ENCODE measurements around the gene RGS19. TPM values are rescaled to one million over a fixed set of nuclear protein-coding genes. Genes with fewer than 3 reads are reported as not detected.

RGS19 gene
- total and polyA plus RNA-seq, 2 of the 8 experiments (the other 6 are each of a cell fraction or from before 2014, with no cell fraction given): 12.7 to 16.8 TPM

DNA sequence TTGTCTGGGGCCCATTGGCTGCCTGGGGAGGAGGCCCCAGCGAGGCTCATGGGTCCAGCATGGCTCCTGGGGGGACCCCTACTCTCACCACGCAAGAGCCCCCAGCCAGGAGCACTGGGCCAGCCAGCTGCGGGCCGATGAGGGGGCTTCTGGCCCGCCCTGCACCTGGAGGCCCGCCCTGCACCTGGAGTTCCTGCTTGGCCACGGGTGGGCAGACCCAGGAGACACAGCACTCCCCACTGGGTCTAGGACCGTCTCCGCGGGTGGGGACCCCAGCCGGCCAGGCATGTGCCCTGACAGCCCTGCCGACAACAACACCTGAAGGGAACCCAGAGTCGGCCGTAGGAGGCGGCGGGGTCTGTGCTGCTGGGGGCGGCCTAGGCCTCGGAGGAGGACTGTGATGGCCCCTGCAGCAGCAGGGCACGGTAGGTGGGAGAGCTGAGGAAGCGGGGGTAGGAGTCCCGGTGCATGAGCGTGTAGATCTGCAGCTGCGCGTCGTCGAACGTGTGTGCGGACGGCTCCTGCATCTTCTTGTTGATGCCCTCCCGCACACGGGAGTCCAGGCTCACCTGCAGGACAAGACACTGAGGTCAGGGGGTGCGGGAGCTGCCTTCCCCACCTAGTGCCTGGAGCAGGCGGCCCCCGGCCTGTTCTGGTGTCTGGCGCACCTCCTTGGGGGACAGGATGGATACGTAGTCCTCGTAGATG lies 5.7 kb downstream of the RGS19 start:
- Histone ChIP-seq H2BK12ac (ENCODE audit: low read depth, low read length) (0 out of 2 replicates have a peak overlapping the region, but pooled peaks have one; percentile 3), H2BK120ac (replicated peaks; ENCODE audit: low read depth, low read length) (no peak overlapping the region), H3K36me3 (ENCODE audit: control insufficient read depth in 2 of 4, insufficient read depth in 4 of 4, low read length in 3 of 4) (peaks cover 0 to 8% (median 3%) of the 10 kb centered on the region in 4 experiments; a peak in 3 of 8 replicates), H3K79me2 (ENCODE audit: control insufficient read depth in 1 of 2, insufficient read depth in 2 of 2, low read length in 2 of 2) (no peaks in the 10 kb centered on the region), H2BK20ac (ENCODE audit: low read length) (no peak overlapping the region), H4K91ac (replicated peaks; ENCODE audit: insufficient read length, low read length) (no peak overlapping the region), H3K56ac (replicated peaks; ENCODE audit: insufficient read length, low read depth, low read length) (no peak overlapping the region), H2BK15ac (ENCODE audit: low read length) (no peak overlapping the region), H2AK5ac (ENCODE audit: low read depth, low read length) (no peak overlapping the region), H4K20me1 (replicated peaks in 1 of 2; ENCODE audit: control insufficient read depth in 1 of 2, insufficient read depth in 2 of 2, low read length in 2 of 2) (peaks cover 0 to 8% of the 10 kb centered on the region in 2 experiments), H2AFZ (ENCODE audit: low read length) (no peak overlapping the region), H3K27me3 (replicated peaks in 1 of 4; ENCODE audit: control insufficient read depth in 3 of 4, extremely low read depth in 1 of 4, insufficient read depth in 3 of 4, low read length in 3 of 4) (no peaks in the 10 kb centered on the region), H3K79me1 (ENCODE audit: low read depth, low read length) (0 out of 2 replicates have a peak, but pooled peaks cover 3% of the 10 kb centered on the region), H3K27ac (ENCODE audit: low read depth, low read length) (no peak overlapping the region), H4K5ac (ENCODE audit: insufficient read length, low read depth, low read length) (no peak overlapping the region), H3K18ac (ENCODE audit: extremely low read depth, low read length) (no peak overlapping the region), H3K4me2 (ENCODE audit: insufficient read depth in 1 of 2, low read depth in 2 of 2, low read length in 2 of 2) (no peak overlapping the region), H3K9me3 (ENCODE audit: insufficient read depth in 2 of 2, low read depth in 1 of 2, low read length in 1 of 2) (no peaks in the 10 kb centered on the region), H3K23me2 (ENCODE audit: low read depth, low read length) (no peaks in the 10 kb centered on the region), H3K4ac (replicated peaks; ENCODE audit: insufficient read length, low read depth, low read length) (no peak overlapping the region), H3K4me3 (ENCODE audit: extremely low read depth in 1 of 4, insufficient read depth in 2 of 4, low read depth in 3 of 4, low read length in 4 of 4) (no peak overlapping the region), H2BK5ac (ENCODE audit: low read depth, low read length) (no peak overlapping the region), H3K4me1 (replicated peaks in 1 of 4; ENCODE audit: control insufficient read depth in 3 of 4, insufficient read depth in 4 of 4, low read length in 3 of 4) (peaks cover 0 to 16% (median 4%) of the 10 kb centered on the region in 4 experiments; a peak in 4 of 7 replicates), H4K8ac (ENCODE audit: extremely low read depth, insufficient read depth, low read length) (no peak overlapping the region; the same call in 1 of the 2 replicates), H3K9ac (replicated peaks in 1 of 4; ENCODE audit: extremely low read depth in 1 of 4, low read depth in 3 of 4, low read length in 3 of 4) (no peak overlapping the region), H3K23ac (ENCODE audit: insufficient read length) (no peak overlapping the region), H3K14ac (ENCODE audit: insufficient read length) (no peak overlapping the region)
- CTCF ChIA-PET (ENCODE audit: partially characterized antibody): interaction anchor here (0.6 to 1.6 kb wide), 6 partner anchors 9 to 137 kb away, joined by 3 to 5 read pairs (median 4); no protein-coding TSS in a partner anchor
- POLR2A ChIA-PET (ENCODE audit: partially characterized antibody): interaction anchor here (1.0 to 1.6 kb wide), 4 partner anchors 8 to 37 kb away, joined by 3 to 5 read pairs (median 4); no protein-coding TSS in a partner anchor
- FAIRE-seq (no peak), DNase-seq (ENCODE audit: low read depth in 1 of 2, low spot score in 2 of 2) (no peak)
- WGBS, 2 experiments (ENCODE audit: extremely low coverage in 1 of 2, insufficient coverage in 1 of 2, insufficient read length in 1 of 2, insufficient replicate concordance in 2 of 2, low coverage in 1 of 2, low lambda C conversion rate in 2 of 2, missing lambda C conversion rate in 1 of 2): 95% methylated on average over 36 of the region's 37 CpGs; no CpG with 5 or more reads in 1 of the 2 experiments
- TF ChIP-seq CTCF (IDR thresholded peaks at IDR 0.05; ENCODE audit: control extremely low read depth in 1 of 3, insufficient read depth in 1 of 3, low read depth in 1 of 3, low read length in 3 of 3) (no peak), ATF2 (IDR thresholded peaks at IDR 0.05; ENCODE audit: low read length) (no peak), CBX5 (IDR thresholded peaks at IDR 0.05; ENCODE audit: low read depth, low read length) (no peak), TAF1 (IDR thresholded peaks at IDR 0.05; ENCODE audit: low read depth, low read length) (no peak), JUN (IDR thresholded peaks at IDR 0.05; ENCODE audit: low read depth, low read length) (no peak)
- TF ChIP-seq, protein P1, sequence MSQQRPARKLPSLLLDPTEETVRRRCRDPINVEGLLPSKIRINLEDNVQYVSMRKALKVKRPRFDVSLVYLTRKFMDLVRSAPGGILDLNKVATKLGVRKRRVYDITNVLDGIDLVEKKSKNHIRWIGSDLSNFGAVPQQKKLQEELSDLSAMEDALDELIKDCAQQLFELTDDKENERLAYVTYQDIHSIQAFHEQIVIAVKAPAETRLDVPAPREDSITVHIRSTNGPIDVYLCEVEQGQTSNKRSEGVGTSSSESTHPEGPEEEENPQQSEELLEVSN (IDR thresholded peaks at IDR 0.05): no peak
